Measurements from ENCODE around the gene PRDM2. TPM values are rescaled to one million over a fixed set of nuclear protein-coding genes. Genes with fewer than 3 reads are reported as not detected.
"Not testable (repeated sequence)": the region's sequence is repeated elsewhere in the genome, so short reads cannot be mapped to it uniquely, and the experiment has no call there.

The PRDM2 gene
- total and polyA plus RNA-seq, 2 donors from 2014 or later = 8.2 to 42.6 TPM

DNA sequence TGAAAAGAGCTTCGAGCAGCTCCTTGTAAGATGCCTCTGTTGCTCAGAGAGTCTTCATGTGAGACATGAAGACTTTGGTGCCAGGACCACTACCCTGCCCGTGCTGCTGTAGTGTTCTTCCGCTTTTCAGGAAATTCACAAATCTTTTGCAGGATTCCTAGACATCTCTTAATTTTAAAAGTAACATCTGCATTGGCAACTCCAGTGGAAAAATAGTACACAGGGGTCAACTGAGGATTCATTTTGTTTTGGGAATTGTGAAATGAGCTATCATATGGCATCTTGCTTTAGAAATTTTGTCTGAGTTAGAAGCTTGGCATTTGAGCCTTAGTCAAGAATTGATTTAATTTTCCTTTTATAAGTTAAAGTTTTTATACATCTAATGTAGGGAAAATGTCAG, 7.2 kb downstream of the PRDM2 start:
- Histone ChIP-seq H3K4me1 (ENCODE audit: control insufficient read depth in 2 of 3, insufficient read depth in 2 of 3, low read depth in 1 of 3, low read length in 3 of 3) (no peaks in the 10 kb centered on the region), H3K9me3 (ENCODE audit: control insufficient read depth in 2 of 3, insufficient read depth in 1 of 3, low read length in 3 of 3) (no peaks in the 10 kb centered on the region), H3K9ac (ENCODE audit: low read length in 3 of 3) (no peak overlapping the region), H3K36me3 (ENCODE audit: control insufficient read depth in 2 of 3, insufficient read depth in 3 of 3, low read length in 3 of 3) (no peaks in the 10 kb centered on the region), H3K27ac (ENCODE audit: low read depth in 2 of 2, low read length in 2 of 2) (no peak overlapping the region), H3K27me3 (ENCODE audit: control insufficient read depth, insufficient read depth, low read length) (no peaks in the 10 kb centered on the region), H3K4me3 (ENCODE audit: low read length in 3 of 3) (no peak overlapping the region)
- FAIRE-seq = no peak
- TF ChIP-seq, protein P1, sequence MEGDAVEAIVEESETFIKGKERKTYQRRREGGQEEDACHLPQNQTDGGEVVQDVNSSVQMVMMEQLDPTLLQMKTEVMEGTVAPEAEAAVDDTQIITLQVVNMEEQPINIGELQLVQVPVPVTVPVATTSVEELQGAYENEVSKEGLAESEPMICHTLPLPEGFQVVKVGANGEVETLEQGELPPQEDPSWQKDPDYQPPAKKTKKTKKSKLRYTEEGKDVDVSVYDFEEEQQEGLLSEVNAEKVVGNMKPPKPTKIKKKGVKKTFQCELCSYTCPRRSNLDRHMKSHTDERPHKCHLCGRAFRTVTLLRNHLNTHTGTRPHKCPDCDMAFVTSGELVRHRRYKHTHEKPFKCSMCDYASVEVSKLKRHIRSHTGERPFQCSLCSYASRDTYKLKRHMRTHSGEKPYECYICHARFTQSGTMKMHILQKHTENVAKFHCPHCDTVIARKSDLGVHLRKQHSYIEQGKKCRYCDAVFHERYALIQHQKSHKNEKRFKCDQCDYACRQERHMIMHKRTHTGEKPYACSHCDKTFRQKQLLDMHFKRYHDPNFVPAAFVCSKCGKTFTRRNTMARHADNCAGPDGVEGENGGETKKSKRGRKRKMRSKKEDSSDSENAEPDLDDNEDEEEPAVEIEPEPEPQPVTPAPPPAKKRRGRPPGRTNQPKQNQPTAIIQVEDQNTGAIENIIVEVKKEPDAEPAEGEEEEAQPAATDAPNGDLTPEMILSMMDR (IDR thresholded peaks at IDR 0.05; ENCODE audit: borderline replicate concordance, extremely low read depth, insufficient read depth) = no peak
- intact Hi-C loops (cut with DNase I) = no loop called here
- DNase-seq = no peak

DNA sequence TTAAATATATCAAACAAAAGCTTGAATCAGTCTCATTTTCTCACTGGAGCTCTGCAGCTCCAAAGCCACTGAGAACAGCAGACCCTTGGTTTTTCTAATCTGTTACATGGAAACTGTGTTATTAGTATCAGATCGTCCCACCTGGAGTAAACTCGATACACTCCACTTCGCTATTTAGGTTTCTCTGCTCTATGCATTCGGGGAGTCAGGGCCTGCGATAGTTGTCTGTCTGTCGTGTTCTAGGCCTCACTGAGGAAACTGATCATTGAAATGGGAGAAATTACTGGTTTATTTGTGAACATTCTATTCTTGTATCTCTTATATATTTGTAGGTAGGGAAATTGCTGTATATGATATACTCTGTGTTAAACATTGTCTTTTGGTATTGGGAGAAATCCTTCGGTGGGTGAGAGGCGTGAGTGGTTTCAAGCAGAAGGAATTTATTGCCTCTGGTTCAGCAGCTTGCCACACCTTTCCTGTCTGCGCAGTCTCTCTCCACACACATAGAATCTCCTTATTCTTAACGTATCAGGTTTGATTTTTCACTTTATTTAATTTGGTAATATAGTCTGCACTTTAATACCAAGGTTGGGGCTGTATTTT, 8.5 kb downstream of the PRDM2 start:
- no peaks in the 10 kb centered on the region for H3K27me3 ChIP-seq (ENCODE audit: control insufficient read depth, insufficient read depth, low read length)
- H3K27ac ChIP-seq (ENCODE audit: low read depth in 2 of 2, low read length in 2 of 2) = no peak overlapping the region
- no peaks in the 10 kb centered on the region for H3K9me3 ChIP-seq (ENCODE audit: control insufficient read depth in 2 of 3, insufficient read depth in 1 of 3, low read length in 3 of 3)
- H3K4me3 ChIP-seq (ENCODE audit: low read length in 3 of 3) = no peak overlapping the region
- TF ChIP-seq, protein P1 (IDR thresholded peaks at IDR 0.05; ENCODE audit: borderline replicate concordance, extremely low read depth, insufficient read depth) = no peak
- peak in 1 of 5 donors; percentile 7 for DNase-seq
- no peaks in the 10 kb centered on the region for H3K36me3 ChIP-seq (ENCODE audit: control insufficient read depth in 2 of 3, insufficient read depth in 3 of 3, low read length in 3 of 3)
- no peak for FAIRE-seq
- no peaks in the 10 kb centered on the region for H3K4me1 ChIP-seq (ENCODE audit: control insufficient read depth in 2 of 3, insufficient read depth in 2 of 3, low read depth in 1 of 3, low read length in 3 of 3)
- intact Hi-C loops (cut with DNase I) = no loop called here
- no peak overlapping the region for H3K9ac ChIP-seq (ENCODE audit: low read length in 3 of 3)

DNA sequence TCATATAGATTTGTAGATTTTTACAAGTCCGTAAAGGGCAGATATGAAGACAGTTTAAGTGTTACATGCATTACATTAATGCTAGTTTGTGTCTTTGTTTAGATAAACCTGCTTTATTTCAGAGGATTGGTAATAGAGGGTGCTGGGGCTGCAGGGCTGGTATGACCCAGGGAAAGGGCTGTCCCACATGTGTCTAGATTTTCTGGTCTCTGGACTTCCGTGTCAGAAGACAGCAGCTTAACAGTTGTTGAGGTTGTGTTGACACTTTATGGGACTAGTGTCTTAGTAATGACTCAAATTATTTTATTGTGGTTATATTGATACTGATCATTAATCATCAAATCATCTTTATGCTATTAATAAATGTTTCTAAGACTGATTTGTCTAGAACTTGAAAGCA, 10.1 kb downstream of the PRDM2 start:
- Histone ChIP-seq H3K27me3 (ENCODE audit: control insufficient read depth, insufficient read depth, low read length) (no peaks in the 10 kb centered on the region), H3K36me3 (ENCODE audit: control insufficient read depth in 2 of 3, insufficient read depth in 3 of 3, low read length in 3 of 3) (no peaks in the 10 kb centered on the region), H3K9ac (ENCODE audit: low read length in 3 of 3) (no peak overlapping the region), H3K4me1 (ENCODE audit: control insufficient read depth in 2 of 3, insufficient read depth in 2 of 3, low read depth in 1 of 3, low read length in 3 of 3) (no peaks in the 10 kb centered on the region), H3K9me3 (ENCODE audit: control insufficient read depth in 2 of 3, insufficient read depth in 1 of 3, low read length in 3 of 3) (no peaks in the 10 kb centered on the region), H3K4me3 (ENCODE audit: low read length in 3 of 3) (no peak overlapping the region), H3K27ac (ENCODE audit: low read depth in 2 of 2, low read length in 2 of 2) (no peak overlapping the region)
- FAIRE-seq = no peak
- TF ChIP-seq, protein P1 (IDR thresholded peaks at IDR 0.05; ENCODE audit: borderline replicate concordance, extremely low read depth, insufficient read depth) = no peak
- no peak for DNase-seq
- intact Hi-C loops (cut with DNase I) = no loop called here

DNA sequence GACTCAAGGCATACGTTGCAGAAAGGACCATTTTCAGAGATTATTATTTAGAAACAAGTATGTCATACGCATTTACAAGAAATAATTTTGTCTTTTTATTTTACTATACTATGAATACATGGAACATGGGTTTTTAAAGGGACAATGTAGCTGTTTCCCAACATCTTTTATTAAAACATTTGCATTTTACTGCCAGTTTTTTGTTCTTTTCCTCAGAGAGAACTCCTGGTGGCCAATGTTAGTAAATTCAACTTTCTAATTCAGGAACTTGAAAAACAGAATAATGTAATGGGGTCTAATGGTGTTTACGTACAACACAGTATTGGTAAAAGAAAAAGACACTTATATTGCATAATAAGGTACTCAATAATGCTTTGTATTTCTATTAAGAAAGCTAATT, 14.9 kb downstream of the PRDM2 start:
- Histone ChIP-seq H3K27ac (ENCODE audit: low read depth in 2 of 2, low read length in 2 of 2) (no peak overlapping the region), H3K27me3 (ENCODE audit: control insufficient read depth, insufficient read depth, low read length) (no peaks in the 10 kb centered on the region)
- TF ChIP-seq, protein P1 (IDR thresholded peaks at IDR 0.05; ENCODE audit: borderline replicate concordance, extremely low read depth, insufficient read depth) = no peak

DNA sequence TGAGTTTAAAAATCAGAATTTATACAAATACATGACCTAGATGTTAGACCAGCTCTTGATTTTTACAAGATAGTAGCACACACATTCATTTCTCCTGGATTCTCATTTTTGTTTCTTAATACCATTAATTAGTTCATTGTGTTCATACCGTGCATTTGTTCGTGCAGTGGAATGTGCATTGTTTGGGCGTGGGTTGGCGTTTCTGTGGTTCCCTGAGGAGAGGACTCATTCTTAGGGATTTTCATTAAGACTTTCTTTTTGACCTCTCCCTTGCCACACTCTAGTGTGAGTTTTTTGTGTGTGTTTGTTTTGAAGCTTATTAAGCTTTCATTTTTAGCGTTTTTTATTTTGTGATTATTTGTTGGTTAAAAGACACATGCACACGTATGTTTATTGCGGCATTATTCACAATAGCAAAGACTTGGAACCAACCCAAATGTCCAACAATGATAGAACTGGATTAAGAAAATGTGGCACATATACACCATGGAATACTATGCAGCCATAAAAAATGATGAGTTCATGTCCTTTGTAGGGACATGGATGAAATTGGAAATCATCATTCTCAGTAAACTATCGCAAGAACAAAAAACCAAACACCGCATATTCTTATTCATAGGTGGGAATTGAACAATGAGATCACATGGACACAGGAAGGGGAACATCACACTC, 15.8 kb downstream of the PRDM2 start:
- H3K36me3 ChIP-seq (ENCODE audit: control insufficient read depth in 2 of 3, insufficient read depth in 3 of 3, low read length in 3 of 3); DNase-seq; H3K27me3 ChIP-seq (ENCODE audit: control insufficient read depth, insufficient read depth, low read length); H3K9ac ChIP-seq (ENCODE audit: low read length in 3 of 3); FAIRE-seq; H3K4me1 ChIP-seq (ENCODE audit: control insufficient read depth in 2 of 3, insufficient read depth in 2 of 3, low read depth in 1 of 3, low read length in 3 of 3); intact Hi-C loops (cut with DNase I); H3K27ac ChIP-seq (ENCODE audit: low read depth in 2 of 2, low read length in 2 of 2); H3K9me3 ChIP-seq (ENCODE audit: control insufficient read depth in 2 of 3, insufficient read depth in 1 of 3, low read length in 3 of 3); H3K4me3 ChIP-seq (ENCODE audit: low read length in 3 of 3): not testable (repeated sequence)

More for the DNA sequence above, 14.9 kb downstream of the PRDM2 start:
- Histone ChIP-seq H3K36me3 (ENCODE audit: control insufficient read depth in 2 of 3, insufficient read depth in 3 of 3, low read length in 3 of 3) (no peaks in the 10 kb centered on the region), H3K9me3 (ENCODE audit: control insufficient read depth in 2 of 3, insufficient read depth in 1 of 3, low read length in 3 of 3) (no peaks in the 10 kb centered on the region), H3K4me1 (ENCODE audit: control insufficient read depth in 2 of 3, insufficient read depth in 2 of 3, low read depth in 1 of 3, low read length in 3 of 3) (no peaks in the 10 kb centered on the region), H3K9ac (ENCODE audit: low read length in 3 of 3) (no peak overlapping the region), H3K4me3 (ENCODE audit: low read length in 3 of 3) (no peak overlapping the region)
- peak in 1 of 5 donors; percentile 7 for DNase-seq
- intact Hi-C loops (cut with DNase I) = no loop called here
- FAIRE-seq = no peak
